PC-9 (cell line): ENCODE measurements around the gene SEMA3B.

Experiments used
- CTCF ChIP-seq: fragments of 200-600 bp; sonication (generic); conservative IDR thresholded peaks from 2 replicates; pipeline ENCODE4 v1.6.1; 2017; ENCODE audit warnings: mixed run types, antibody characterized with exemption, mild to moderate bottlenecking, moderate library complexity
- EZH2 ChIP-seq: fragments of 200-600 bp; sonication (generic); IDR thresholded peaks from 2 replicates; pipeline ENCODE4 v1.8.0; 2017; ENCODE audit warnings: antibody characterized with exemption, low read depth

- TF ChIP-seq CTCF = no peak
- TF ChIP-seq EZH2 = no peak
Observed at GRCh38 chr3:50316657-50317242, 47.8 kb downstream of the SEMA3B start.
